Small intestine (tissue), 7 donors: ENCODE data around the gene PCED1B. TPM values are rescaled to one million over a fixed set of nuclear protein-coding genes. Genes with fewer than 3 reads are reported as not detected.

Source experiments
- DNase-seq, 2 donors: peaks; one replicate each; pipeline versions ENCODE4 v3.0.0 to v3.0.0-alpha.2; 2013
- FAIRE-seq: peaks from 2 replicates; lab custom pipeline; 2012; peaks lifted over from hg19 to GRCh38; lab: Jason Lieb, UNC
- H3K27ac ChIP-seq, 3 donors: one replicate each; pipeline ENCODE4 v1.5.1; 2013; ENCODE audit warnings: low read length in 2 of 3, mild to moderate bottlenecking in 2 of 3, control low read depth in 1 of 3, inconsistent platforms in 1 of 3, low read depth in 1 of 3, moderate library complexity in 1 of 3
- H3K27me3 ChIP-seq, 3 donors: one replicate each; pipeline ENCODE4 v1.6.1; 2013; ENCODE audit warnings: low read length in 3 of 3, inconsistent platforms in 1 of 3; ENCODE audit not compliant: control insufficient read depth in 3 of 3, insufficient read depth in 3 of 3
- H3K36me3 ChIP-seq, 3 donors: one replicate each; pipeline ENCODE4 v1.6.1; 2013; ENCODE audit warnings: low read length in 3 of 3, inconsistent platforms in 1 of 3, low read depth in 1 of 3, mild to moderate bottlenecking in 1 of 3, moderate library complexity in 1 of 3; ENCODE audit not compliant: control insufficient read depth in 3 of 3, insufficient read depth in 2 of 3
- H3K4me1 ChIP-seq, 3 donors: one replicate each; pipeline ENCODE4 v1.6.1; 2013; ENCODE audit warnings: low read length in 2 of 3, inconsistent platforms in 1 of 3, low read depth in 1 of 3, mild to moderate bottlenecking in 1 of 3, moderate library complexity in 1 of 3; ENCODE audit not compliant: control insufficient read depth in 3 of 3, insufficient read depth in 2 of 3
- H3K4me3 ChIP-seq, 3 donors: one replicate each; pipeline ENCODE4 v1.5.1; 2013; ENCODE audit warnings: low read length in 3 of 3, control low read depth in 1 of 3, inconsistent platforms in 1 of 3, low read depth in 1 of 3, mild to moderate bottlenecking in 1 of 3, moderate library complexity in 1 of 3
- H3K9me3 ChIP-seq, 2 donors: one replicate each; pipeline ENCODE4 v1.6.1; 2013; ENCODE audit warnings: low read depth in 1 of 2, low read length in 1 of 2; ENCODE audit not compliant: control insufficient read depth in 2 of 2, insufficient read depth in 1 of 2
- WGBS, 3 donors: extraction: QIAGEN DNeasy Blood & Tissue Kit; methylation state at CpG; one replicate each; pipeline ENCODE4 v1.1.7; 2013; 5-methylcytosine and 5-hydroxymethylcytosine counted together
- polyA plus RNA-seq, 4 donors: library from polyadenylated mRNA; stranded (reverse) in 3 of 4; unstranded in 1 of 4; fragments of 200-250 nt in 3 of 4; fragments of 120-200 nt in 1 of 4; gene quantifications; one replicate each; pipeline versions ENCODE4 v1.2.1 to v1.2.3, GENCODE V29; 2013
- donor health status: healthy with polysubstance abuse.
- donor health status: control.
- donor health status: control.
- donor health status: Bipolar disorder and iron deficiency.
- donor health status: healthy.

PCED1B gene
- polyA plus RNA-seq, 4 donors = 1.4 to 4.5 (median 1.6) TPM; not detected in 1

GRCh38 chr12:47079981-47080724 is 732 bp downstream of the PCED1B start:
- Histone ChIP-seq H3K4me1 (peaks cover 0 to 23% (median 3%) of the 10 kb centered on the region in 3 donors), H3K4me3 (peak overlapping the region; percentile 71 to 79 (median 77)), H3K27ac (peak overlapping the region; percentile 52 to 81 (median 81)), H3K27me3 (no peaks in the 10 kb centered on the region), H3K9me3 (no peaks in the 10 kb centered on the region), H3K36me3 (no peaks in the 10 kb centered on the region)
- 1 to 2% (median 1%) methylated on average over 28 to 48 of the region's 49 CpGs for WGBS, 3 donors
- DNase-seq (peak; percentile 20 to 74), FAIRE-seq (no peak)

- DNase-seq (peak; percentile 41 to 60), FAIRE-seq (no peak)
- peaks cover 0 to 25% (median 3%) of the 10 kb centered on the region in 3 donors for H3K4me1 ChIP-seq
- H3K27ac ChIP-seq = peak overlapping the region; percentile 52 to 81 (median 81)
- H3K27me3 ChIP-seq = no peaks in the 10 kb centered on the region
- H3K9me3 ChIP-seq = no peaks in the 10 kb centered on the region
- WGBS, 3 donors = 16 to 31% (median 29%) methylated on average over 26 of the region's 26 CpGs
- H3K4me3 ChIP-seq = peak overlapping the region; percentile 71 to 79 (median 77)
- H3K36me3 ChIP-seq = no peaks in the 10 kb centered on the region
Measured at GRCh38 chr12:47080725-47081502, 1.5 kb downstream of the PCED1B start.

- H3K4me3 ChIP-seq = no peak overlapping the region
- DNase-seq (no peak), FAIRE-seq (no peak)
- H3K36me3 ChIP-seq = no peaks in the 10 kb centered on the region
- H3K27me3 ChIP-seq = no peaks in the 10 kb centered on the region
- 62 to 81% (median 71%) methylated on average over 3 of the region's 3 CpGs for WGBS, 3 donors
- peak overlapping the region in 1 of 3 donors; percentile 5 for H3K27ac ChIP-seq
- H3K4me1 ChIP-seq = peaks cover 0 to 34% (median 3%) of the 10 kb centered on the region in 3 donors
- H3K9me3 ChIP-seq = no peaks in the 10 kb centered on the region
Measured at GRCh38 chr12:47082283-47082682, 2.9 kb downstream of the PCED1B start.

GRCh38 chr12:47082796-47083621 is 3.6 kb downstream of the PCED1B start:
- no peaks in the 10 kb centered on the region for H3K9me3 ChIP-seq
- no peak for FAIRE-seq
- peak in 1 of 2 donors; percentile 85 for DNase-seq
- H3K4me1 ChIP-seq = peaks cover 0 to 39% (median 3%) of the 10 kb centered on the region in 3 donors
- no peaks in the 10 kb centered on the region for H3K27me3 ChIP-seq
- no peak overlapping the region for H3K4me3 ChIP-seq
- WGBS, 3 donors = 37 to 62% (median 51%) methylated on average over 7 of the region's 7 CpGs
- H3K36me3 ChIP-seq = no peaks in the 10 kb centered on the region
- peak overlapping the region in 1 of 3 donors; percentile 34 for H3K27ac ChIP-seq

GRCh38 chr12:47084172-47084571 is 4.8 kb downstream of the PCED1B start:
- Histone ChIP-seq H3K27me3 (no peaks in the 10 kb centered on the region), H3K36me3 (no peaks in the 10 kb centered on the region), H3K4me3 (no peak overlapping the region), H3K4me1 (peaks cover 0 to 42% (median 3%) of the 10 kb centered on the region in 3 donors), H3K27ac (no peak overlapping the region), H3K9me3 (no peaks in the 10 kb centered on the region)
- WGBS, 3 donors = 62 to 75% (median 71%) methylated on average over 1 of the region's 1 CpG
- no peak for FAIRE-seq
- no peak for DNase-seq

- DNase-seq = peak; percentile 42 to 49
- Histone ChIP-seq H3K27ac (no peak overlapping the region), H3K9me3 (no peaks in the 10 kb centered on the region), H3K4me3 (no peak overlapping the region), H3K36me3 (no peaks in the 10 kb centered on the region), H3K4me1 (peaks cover 0 to 40% (median 3%) of the 10 kb centered on the region in 3 donors), H3K27me3 (no peaks in the 10 kb centered on the region)
- 50 to 66% (median 52%) methylated on average over 6 of the region's 6 CpGs for WGBS, 3 donors
- FAIRE-seq = no peak
Measured at GRCh38 chr12:47085815-47086252, 6.4 kb downstream of the PCED1B start.

- FAIRE-seq = no peak
- 58 to 69% (median 62%) methylated on average over 2 of the region's 2 CpGs for WGBS, 3 donors
Measured at GRCh38 chr12:47087088-47087688, 7.8 kb downstream of the PCED1B start.

More at GRCh38 chr12:47087088-47087688, 7.8 kb downstream of the PCED1B start:
- H3K4me3 ChIP-seq = no peak overlapping the region
- no peaks in the 10 kb centered on the region for H3K9me3 ChIP-seq
- DNase-seq = no peak
- no peaks in the 10 kb centered on the region for H3K27me3 ChIP-seq
- H3K4me1 ChIP-seq = peaks cover 0 to 37% (median 0%) of the 10 kb centered on the region in 3 donors
- H3K27ac ChIP-seq = peak overlapping the region in 1 of 3 donors; percentile 48
- no peaks in the 10 kb centered on the region for H3K36me3 ChIP-seq
